Measurements from ENCODE around the gene LHFPL2.

Gene LHFPL2

GRCh38 chr5:78642701-78643100 lies 5.9 kb downstream of the LHFPL2 start:
- DNase-seq (ENCODE audit: low read depth in 4 of 4, low spot score in 1 of 4): no peak

DNA sequence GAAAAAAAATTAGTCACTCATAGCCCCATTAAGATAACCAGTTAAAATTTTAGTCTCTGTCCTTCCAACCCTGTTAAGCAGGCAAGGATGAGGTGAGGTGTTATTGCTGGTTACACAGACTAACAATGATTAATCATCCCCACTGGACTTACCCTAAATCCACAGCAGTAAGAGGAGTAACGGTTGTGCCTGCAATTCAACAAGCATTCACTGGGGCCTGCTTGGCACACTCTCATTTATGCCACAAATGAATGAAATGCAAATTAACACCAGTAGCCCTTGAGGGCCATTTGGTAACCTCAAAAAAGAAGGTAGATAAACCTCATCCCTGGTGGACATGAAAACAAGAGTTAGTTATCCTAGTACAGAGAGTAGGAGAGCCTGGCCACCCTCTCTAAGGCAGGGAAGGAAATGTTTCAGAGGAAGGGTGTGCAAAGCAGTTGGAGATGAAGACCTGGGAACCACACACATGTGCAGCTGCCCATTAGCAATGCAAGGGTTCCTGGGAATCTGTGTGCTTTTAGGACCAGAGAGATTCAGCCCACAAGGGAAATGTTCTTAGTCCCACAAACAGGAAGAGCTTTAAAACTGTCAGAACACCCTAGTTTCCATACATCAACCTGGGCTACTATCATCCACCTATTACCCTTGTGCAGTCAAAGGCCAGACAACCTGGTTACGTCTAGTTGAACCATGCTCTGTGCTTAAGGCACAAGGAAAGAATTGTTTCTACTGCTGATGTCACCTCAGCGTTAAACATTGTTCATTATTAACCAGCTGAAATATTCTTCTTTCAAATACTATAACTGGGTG lies 7.7 kb downstream of the LHFPL2 start:
- no peak for DNase-seq (ENCODE audit: low read depth in 4 of 4, low spot score in 1 of 4)

DNA sequence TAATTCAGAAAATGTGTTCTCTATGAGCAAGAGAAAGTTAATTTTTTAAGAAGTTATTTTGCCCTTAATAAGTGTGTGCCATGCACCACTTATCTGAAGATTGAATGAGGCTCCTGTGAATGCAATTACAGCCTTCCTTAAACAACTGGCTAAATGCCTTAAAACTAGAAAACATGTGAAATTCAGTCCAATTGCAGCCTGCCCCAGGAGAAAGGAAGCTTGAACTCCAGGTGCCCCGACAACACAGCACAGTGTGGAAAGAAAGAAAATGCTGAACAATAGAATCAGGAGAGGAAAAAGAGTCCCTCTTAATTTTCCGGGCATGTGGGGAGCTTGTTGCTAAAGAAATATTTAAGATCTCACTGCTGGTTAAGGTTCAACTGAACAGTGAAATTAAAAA lies 8.8 kb downstream of the LHFPL2 start:
- DNase-seq (ENCODE audit: low read depth in 4 of 4, low spot score in 1 of 4): no peak

GRCh38 chr5:78638973-78639669 lies 9.5 kb downstream of the LHFPL2 start:
- no peak for DNase-seq (ENCODE audit: low read depth in 4 of 4, low spot score in 1 of 4)

DNA sequence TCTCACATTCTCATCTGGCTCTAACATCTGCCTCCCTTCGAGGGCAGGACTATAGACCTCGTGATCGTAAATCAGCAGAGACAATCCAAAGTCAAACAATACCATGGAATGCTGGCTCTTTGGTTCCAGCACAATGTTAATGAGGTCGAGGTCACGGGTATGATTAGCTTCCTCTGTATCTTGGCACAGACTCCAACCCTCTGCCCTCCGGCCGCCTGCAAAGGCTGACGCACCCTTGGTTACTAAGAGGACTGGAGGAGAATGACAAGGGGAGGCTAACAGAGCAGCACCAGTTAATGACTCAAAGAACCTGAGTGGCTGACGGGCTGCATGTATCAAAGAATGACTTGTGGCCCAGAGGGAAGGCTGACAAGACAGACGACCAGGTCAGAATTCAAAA lies 10.1 kb downstream of the LHFPL2 start:
- no peak for DNase-seq (ENCODE audit: low read depth in 4 of 4, low spot score in 1 of 4)

DNA sequence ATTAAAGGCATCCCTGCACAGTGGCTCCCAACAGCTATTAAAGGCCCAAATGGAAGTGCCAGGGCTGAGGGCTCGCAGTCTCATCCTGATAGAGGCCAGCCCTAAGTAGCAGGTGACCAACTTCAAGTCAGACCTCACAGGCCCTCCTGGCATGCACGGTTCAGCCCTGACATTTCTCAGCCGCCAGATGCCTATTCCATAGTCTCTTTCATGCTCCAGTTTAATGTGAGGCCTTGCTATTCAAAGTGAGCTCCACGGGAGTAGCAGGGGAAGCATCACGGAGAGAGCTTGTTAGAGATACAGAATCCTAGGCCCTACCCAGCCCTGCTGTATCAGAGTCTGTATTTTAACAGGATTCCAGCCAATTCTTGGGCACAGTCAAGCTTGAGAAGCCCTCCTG lies 11.1 kb downstream of the LHFPL2 start:
- DNase-seq (ENCODE audit: low read depth in 4 of 4, low spot score in 1 of 4): no peak

- DNase-seq (ENCODE audit: low read depth in 4 of 4, low spot score in 1 of 4): no peak
These were observed 11.9 kb downstream of the LHFPL2 start for GRCh38 chr5:78636682-78637081.

- DNase-seq (ENCODE audit: low read depth in 4 of 4, low spot score in 1 of 4): no peak
These were observed 13.9 kb downstream of the LHFPL2 start for GRCh38 chr5:78634634-78635033.

DNA sequence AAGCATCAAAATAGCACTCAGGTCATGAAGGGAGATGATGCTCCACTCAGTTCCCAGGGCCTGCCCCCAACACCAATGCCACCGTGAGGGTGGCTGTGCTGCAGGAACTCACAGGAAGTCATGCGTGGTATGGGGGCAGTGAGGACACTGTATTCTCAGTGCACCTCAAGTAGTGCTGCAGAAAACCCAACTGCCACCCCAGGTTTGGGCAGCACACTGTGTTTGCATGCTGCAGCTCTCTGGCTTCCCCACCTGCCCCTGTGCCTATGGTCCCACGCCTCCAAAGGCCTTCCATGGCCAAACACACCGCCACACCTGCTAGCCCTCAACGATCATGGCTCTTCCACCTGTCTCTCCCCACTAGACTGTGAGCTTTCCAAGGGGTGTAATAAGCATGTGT lies 14.3 kb downstream of the LHFPL2 start:
- DNase-seq (ENCODE audit: low read depth in 4 of 4, low spot score in 1 of 4): no peak

DNA sequence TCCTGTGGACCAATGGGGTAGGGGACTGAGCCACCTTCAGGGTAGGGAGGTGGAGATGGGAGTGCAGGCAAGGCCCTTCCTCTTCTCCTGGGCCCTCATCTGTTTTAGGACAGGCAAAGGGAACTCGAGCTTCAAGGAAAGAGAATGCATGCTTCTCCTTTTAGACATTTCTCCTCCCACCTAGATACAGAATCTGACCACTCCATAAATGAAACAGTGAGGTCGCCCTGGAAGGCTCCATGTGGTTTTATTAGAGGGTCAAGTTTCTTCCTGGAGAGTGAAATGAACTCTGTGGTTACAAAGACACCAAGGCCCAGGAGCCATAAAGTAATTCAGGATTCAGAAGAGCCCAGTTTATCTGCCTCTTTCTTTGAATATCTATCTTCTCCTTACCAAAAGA lies 14.9 kb downstream of the LHFPL2 start:
- DNase-seq (ENCODE audit: low read depth in 4 of 4, low spot score in 1 of 4): no peak

DNA sequence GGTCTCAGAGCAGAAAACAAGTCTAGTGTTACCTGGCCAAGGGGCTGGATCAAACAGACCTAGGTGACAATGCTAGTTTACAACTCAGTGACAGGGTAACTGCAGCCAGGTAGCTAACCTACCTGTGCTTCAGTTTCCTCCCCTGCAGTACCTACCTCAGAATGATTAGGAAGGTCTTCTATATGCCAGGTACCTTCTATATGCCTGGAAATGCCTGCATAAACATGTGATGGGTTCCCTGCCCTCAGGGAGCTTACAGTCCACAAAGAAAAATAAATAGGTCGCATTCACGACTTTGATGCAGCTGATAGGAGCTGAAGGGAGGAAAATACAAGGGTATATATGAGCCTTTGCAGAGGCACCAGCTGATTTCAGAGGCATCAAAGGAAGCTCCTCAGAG lies 16.1 kb downstream of the LHFPL2 start:
- no peak for DNase-seq (ENCODE audit: low read depth in 4 of 4, low spot score in 1 of 4)

DNA sequence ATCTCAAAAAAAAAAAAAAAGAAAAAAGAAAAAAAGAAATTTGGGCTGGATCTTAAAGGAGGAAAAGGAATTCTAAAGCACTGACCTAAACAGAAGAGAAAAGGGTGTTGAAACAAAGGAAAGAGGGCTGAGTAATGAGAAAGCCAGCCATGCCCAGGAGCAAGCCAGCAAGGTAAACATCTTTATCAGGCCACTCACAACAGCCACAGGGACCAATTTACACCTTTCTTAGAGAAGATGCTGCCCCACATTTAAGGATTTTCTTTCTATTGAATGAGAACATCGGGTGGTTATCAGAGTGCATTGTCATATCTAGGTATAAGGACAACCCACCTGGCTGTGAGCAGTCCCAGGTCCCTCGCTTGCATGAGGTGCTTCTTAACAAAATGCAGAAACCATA lies 16.6 kb downstream of the LHFPL2 start:
- no peak for DNase-seq (ENCODE audit: low read depth in 4 of 4, low spot score in 1 of 4)

GRCh38 chr5:78630047-78630446 lies 18.5 kb downstream of the LHFPL2 start:
- DNase-seq (ENCODE audit: low read depth in 4 of 4, low spot score in 1 of 4): no peak

- DNase-seq (ENCODE audit: low read depth in 4 of 4, low spot score in 1 of 4): no peak
These were observed 18.9 kb downstream of the LHFPL2 start for GRCh38 chr5:78629624-78630023.

GRCh38 chr5:78628270-78628992 lies 20.1 kb downstream of the LHFPL2 start:
- DNase-seq (ENCODE audit: low read depth in 4 of 4, low spot score in 1 of 4): no peak

DNA sequence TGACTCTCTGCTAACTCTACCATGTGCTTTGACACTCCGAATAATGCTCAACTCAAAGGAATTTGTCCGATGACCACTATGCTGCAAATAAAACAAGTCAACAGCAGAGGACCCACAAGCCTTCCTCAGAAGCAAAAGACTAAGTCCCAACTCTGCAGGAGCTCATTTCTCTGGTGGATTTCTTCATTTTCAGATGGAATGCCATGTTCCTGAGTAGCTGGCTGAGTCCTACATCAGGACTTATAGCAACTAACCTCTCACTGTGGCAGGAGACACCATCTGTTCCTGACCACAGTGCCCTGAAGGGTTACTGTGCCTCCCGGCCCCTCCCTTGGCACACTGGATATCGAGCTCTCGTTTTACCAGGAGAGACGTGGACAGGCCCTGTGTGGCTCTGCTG lies 20.8 kb downstream of the LHFPL2 start:
- DNase-seq (ENCODE audit: low read depth in 4 of 4, low spot score in 1 of 4): no peak

GRCh38 chr5:78627175-78627574 lies 21.4 kb downstream of the LHFPL2 start:
- no peak for DNase-seq (ENCODE audit: low read depth in 4 of 4, low spot score in 1 of 4)

DNA sequence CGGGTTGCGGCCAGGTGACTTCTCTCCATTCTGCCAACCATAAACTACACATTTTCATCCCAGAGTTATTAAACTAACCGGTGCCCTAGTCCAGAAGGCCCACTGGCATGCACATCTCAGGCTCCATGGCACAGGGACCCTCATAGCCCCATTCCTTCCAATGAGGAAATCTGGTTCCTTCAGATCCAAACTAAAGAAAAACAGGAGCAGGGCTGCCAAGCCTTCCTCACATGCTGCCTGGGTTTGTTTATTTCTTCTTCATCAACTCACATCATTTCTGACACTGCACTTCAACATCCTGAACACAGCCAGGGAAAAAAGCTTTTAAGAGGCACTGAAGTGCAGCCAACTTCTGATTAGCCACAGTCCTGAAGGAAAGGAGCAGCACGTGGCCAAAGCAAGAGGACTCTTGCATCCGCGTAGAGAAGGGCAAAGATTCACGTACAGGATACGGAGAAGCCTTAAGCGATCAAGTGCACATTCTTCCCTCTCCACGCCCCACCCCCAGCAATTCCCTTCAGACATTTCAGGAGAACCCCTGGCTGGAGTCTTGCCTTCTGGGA lies 22.5 kb downstream of the LHFPL2 start:
- DNase-seq (ENCODE audit: low read depth in 4 of 4, low spot score in 1 of 4): no peak

- DNase-seq (ENCODE audit: low read depth in 4 of 4, low spot score in 1 of 4): no peak
These were observed 23.6 kb downstream of the LHFPL2 start for GRCh38 chr5:78624992-78625391.

DNA sequence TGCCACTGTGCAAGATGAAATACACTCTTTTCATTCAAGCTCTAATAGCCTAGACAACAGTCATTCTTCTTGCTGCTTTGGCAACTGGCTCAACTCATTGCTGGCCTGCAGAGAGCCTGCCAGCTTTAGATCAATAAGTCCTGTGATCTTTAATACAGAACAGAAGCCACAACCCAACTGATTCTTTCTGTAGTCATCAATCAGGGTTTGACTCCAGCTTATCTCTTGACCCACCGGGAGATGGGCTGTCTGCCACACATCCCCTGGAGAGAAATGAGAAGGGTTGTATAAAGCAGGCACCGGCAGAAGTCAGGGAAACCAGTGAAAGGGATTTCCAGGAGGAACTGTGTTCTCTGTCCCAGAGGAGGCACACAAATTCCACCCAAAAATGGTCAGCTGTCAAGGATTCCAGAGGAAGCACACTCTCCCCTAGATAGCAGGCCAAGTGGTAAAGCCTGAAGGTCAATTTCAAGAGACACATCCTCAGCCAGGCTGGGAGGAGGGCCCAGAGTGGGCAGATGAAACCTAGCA lies 24.5 kb downstream of the LHFPL2 start:
- DNase-seq (ENCODE audit: low read depth in 4 of 4, low spot score in 1 of 4): no peak

- no peak for DNase-seq (ENCODE audit: low read depth in 4 of 4, low spot score in 1 of 4)
These were observed 26.1 kb downstream of the LHFPL2 start for GRCh38 chr5:78622302-78622971.
